ENCODE measurements around the gene FAM234B. TPM values are rescaled to one million over a fixed set of nuclear protein-coding genes. Genes with fewer than 3 reads are reported as not detected.

The FAM234B gene
- total RNA-seq, 2 donors from 2014 or later: 20.8 to 32.0 TPM

DNA sequence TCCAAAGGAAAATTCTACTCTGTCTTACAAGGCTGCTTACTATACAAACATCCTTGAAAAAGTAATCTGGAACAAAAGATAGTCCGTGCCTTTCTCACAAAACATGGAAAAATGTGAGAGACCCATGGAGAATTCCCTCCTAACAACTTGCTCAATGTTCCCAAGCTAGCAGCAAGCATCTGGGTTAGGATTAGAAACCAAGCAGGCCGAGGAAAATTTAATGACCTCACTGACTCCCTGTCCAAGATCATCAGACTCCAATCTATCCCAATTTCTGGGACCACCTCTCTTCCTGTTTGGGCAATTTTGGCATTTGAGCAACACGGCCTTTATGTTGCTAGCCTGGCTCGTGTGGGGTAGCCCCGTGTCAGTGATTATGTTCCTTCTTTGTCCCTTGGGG is 77.4 kb downstream of the FAM234B start:
- H3K27ac Mint-ChIP-seq: no peak overlapping the region
- Histone ChIP-seq H3K4me1 (ENCODE audit: control insufficient read depth, insufficient read depth, low read length) (peaks cover 3% of the 10 kb centered on the region), H3K36me3 (ENCODE audit: control insufficient read depth, insufficient read depth, low read length) (no peaks in the 10 kb centered on the region), H3K9me3 (ENCODE audit: control insufficient read depth, low read length) (no peaks in the 10 kb centered on the region), H3K27ac (ENCODE audit: low read depth, low read length) (no peak overlapping the region), H3K9ac (ENCODE audit: extremely low read depth, low read length, poor library complexity, severe bottlenecking) (no peak overlapping the region), H3K27me3 (ENCODE audit: control insufficient read depth, insufficient read depth, low read length, poor library complexity, severe bottlenecking) (no peaks in the 10 kb centered on the region), H3K4me3 (ENCODE audit: low read length) (no peak overlapping the region)
- no peaks in the 10 kb centered on the region for H3K27me3 Mint-ChIP-seq (ENCODE audit: insufficient read depth)
- H3K9me3 Mint-ChIP-seq: no peaks in the 10 kb centered on the region
- H3K36me3 Mint-ChIP-seq (ENCODE audit: low read depth): no peaks in the 10 kb centered on the region
- no peak for DNase-seq
- peaks cover 6% of the 10 kb centered on the region for H3K4me1 Mint-ChIP-seq
- no peak for TF ChIP-seq CTCF (conservative IDR thresholded peaks at IDR 0.05)
- WGBS, 2 experiments (ENCODE audit: insufficient coverage in 1 of 2, insufficient read length in 1 of 2): 92 to 96% methylated on average over 5 of the region's 5 CpGs
- no peak overlapping the region for H3K4me3 Mint-ChIP-seq

DNA sequence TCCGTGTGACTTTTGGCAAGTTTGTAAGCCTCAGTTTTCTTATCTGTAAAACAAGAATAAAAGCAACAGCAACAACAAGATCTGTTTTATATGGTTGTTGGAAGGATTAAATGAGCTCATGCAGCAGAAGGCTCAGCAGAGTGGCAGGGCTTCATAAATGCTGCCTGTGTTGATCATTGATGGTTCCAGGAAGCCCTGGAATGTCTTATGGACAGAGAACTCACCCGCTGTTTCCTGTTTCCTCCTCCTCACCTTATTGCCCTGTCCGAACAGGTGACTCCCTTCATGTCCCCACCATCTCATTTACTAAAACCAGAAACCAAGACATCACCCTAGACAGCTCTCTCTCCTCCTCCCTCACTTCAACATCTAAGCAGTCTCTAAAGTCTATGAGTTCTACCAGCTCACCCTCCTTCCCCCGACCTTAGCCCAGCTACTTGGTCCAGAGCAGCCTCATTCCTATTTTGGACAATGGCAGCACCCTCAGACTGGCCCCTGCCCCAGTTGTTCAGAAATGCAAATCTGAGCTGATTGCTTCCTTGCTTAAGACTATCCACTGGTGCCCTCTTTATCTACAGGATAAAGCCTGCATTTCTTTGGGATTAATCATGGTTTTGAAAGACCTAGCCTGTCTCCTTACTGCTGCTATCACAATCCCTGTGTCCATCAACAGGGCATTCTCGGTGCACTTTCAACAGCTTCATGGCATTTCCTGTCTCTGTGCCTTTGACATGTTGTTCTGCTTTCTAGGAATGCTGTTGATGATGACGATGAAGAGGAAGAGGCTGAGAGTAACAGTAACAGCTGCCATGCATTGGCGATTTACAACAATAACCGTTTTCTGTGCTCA is 80.7 kb downstream of the FAM234B start:
- Mint-ChIP-seq H3K27ac (no peak overlapping the region), H3K9me3 (no peaks in the 10 kb centered on the region), H3K4me3 (no peak overlapping the region), H3K4me1 (peaks cover 6% of the 10 kb centered on the region), H3K27me3 (ENCODE audit: insufficient read depth) (no peaks in the 10 kb centered on the region), H3K36me3 (ENCODE audit: low read depth) (no peaks in the 10 kb centered on the region)
- H3K27ac ChIP-seq (ENCODE audit: low read depth, low read length): peak overlapping the region; percentile 14
- no peak for TF ChIP-seq CTCF (conservative IDR thresholded peaks at IDR 0.05)
- no peaks in the 10 kb centered on the region for H3K9me3 ChIP-seq (ENCODE audit: control insufficient read depth, low read length)
- WGBS, 2 experiments (ENCODE audit: insufficient coverage in 1 of 2, insufficient read length in 1 of 2): 76 to 88% methylated on average over 5 to 8 of the region's 8 CpGs
- H3K27me3 ChIP-seq (ENCODE audit: control insufficient read depth, insufficient read depth, low read length, poor library complexity, severe bottlenecking): no peaks in the 10 kb centered on the region
- DNase-seq: no peak
- no peak overlapping the region for H3K4me3 ChIP-seq (ENCODE audit: low read length)
- no peak overlapping the region for H3K9ac ChIP-seq (ENCODE audit: extremely low read depth, low read length, poor library complexity, severe bottlenecking)
- peaks cover 3% of the 10 kb centered on the region for H3K4me1 ChIP-seq (ENCODE audit: control insufficient read depth, insufficient read depth, low read length)
- H3K36me3 ChIP-seq (ENCODE audit: control insufficient read depth, insufficient read depth, low read length): no peaks in the 10 kb centered on the region

DNA sequence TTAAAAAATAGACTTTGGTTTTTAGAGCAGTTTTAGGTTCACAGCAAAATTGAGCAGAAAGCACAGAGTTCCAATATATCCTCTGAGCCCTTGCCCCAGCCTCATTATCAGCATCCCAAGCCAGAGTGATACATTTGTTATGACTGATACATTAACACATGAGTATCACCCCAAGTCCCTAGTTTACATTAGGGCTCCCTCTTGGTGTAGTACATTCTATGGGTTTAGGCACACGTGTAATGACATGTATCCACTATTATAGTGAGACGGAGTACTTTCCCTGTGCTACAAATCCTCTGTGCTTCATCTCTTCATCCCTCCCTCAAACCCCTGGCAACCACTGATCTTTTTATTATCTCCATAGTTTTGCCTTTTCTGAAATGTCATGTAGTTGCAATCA is 81.8 kb downstream of the FAM234B start:
- no peaks in the 10 kb centered on the region for H3K27me3 ChIP-seq (ENCODE audit: control insufficient read depth, insufficient read depth, low read length, poor library complexity, severe bottlenecking)
- no peaks in the 10 kb centered on the region for H3K9me3 Mint-ChIP-seq
- no peak overlapping the region for H3K27ac Mint-ChIP-seq
- H3K4me1 ChIP-seq (ENCODE audit: control insufficient read depth, insufficient read depth, low read length): peaks cover 3% of the 10 kb centered on the region
- H3K9ac ChIP-seq (ENCODE audit: extremely low read depth, low read length, poor library complexity, severe bottlenecking): no peak overlapping the region
- H3K4me1 Mint-ChIP-seq: peaks cover 6% of the 10 kb centered on the region
- H3K36me3 ChIP-seq (ENCODE audit: control insufficient read depth, insufficient read depth, low read length): no peaks in the 10 kb centered on the region
- DNase-seq: no peak
- no peak overlapping the region for H3K27ac ChIP-seq (ENCODE audit: low read depth, low read length)
- no peak overlapping the region for H3K4me3 ChIP-seq (ENCODE audit: low read length)
- no peak overlapping the region for H3K4me3 Mint-ChIP-seq
- no peak for TF ChIP-seq CTCF (conservative IDR thresholded peaks at IDR 0.05)
- H3K36me3 Mint-ChIP-seq (ENCODE audit: low read depth): no peaks in the 10 kb centered on the region
- no peaks in the 10 kb centered on the region for H3K9me3 ChIP-seq (ENCODE audit: control insufficient read depth, low read length)
- 90 to 98% methylated on average over 2 of the region's 2 CpGs for WGBS, 2 experiments (ENCODE audit: insufficient coverage in 1 of 2, insufficient read length in 1 of 2)
- no peaks in the 10 kb centered on the region for H3K27me3 Mint-ChIP-seq (ENCODE audit: insufficient read depth)

All from endodermal cell (in vitro differentiated cells).